VCaP (cell line): Measurements from ENCODE around the gene MSTN.

ENCODE experiments used
- H3K27ac ChIP-seq: fragments of 450-650 bp; 2 replicates; pipeline ENCODE4 v1.5.1; 2017
- TF ChIP-seq, protein P1 (sequence below): fragments of 450-650 bp; conservative IDR thresholded peaks from 2 replicates; pipeline ENCODE4 v1.5.1; 2017; ENCODE audit warnings: mild to moderate bottlenecking, moderate library complexity

The MSTN gene

DNA sequence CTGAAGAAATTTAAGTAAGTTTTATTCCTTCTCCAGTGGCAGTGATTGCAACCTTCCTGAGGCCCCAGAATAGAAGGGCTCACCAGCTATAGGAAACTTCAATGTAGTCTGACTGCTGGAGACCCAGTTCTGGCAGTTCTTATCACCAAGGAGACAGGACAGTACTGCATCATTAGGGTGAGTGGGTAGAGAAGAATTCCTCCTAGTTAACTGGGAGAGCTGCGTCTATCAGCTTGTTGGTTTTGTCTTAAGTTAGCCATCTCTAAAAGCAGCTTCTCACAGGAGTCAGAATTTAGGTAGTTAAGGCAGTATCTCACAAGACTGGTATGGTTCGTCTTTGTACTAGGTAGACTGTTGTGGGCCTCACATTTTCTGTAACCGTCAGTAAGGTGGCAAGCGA, 3.3 kb upstream of the MSTN start:
- TF ChIP-seq, protein P1, sequence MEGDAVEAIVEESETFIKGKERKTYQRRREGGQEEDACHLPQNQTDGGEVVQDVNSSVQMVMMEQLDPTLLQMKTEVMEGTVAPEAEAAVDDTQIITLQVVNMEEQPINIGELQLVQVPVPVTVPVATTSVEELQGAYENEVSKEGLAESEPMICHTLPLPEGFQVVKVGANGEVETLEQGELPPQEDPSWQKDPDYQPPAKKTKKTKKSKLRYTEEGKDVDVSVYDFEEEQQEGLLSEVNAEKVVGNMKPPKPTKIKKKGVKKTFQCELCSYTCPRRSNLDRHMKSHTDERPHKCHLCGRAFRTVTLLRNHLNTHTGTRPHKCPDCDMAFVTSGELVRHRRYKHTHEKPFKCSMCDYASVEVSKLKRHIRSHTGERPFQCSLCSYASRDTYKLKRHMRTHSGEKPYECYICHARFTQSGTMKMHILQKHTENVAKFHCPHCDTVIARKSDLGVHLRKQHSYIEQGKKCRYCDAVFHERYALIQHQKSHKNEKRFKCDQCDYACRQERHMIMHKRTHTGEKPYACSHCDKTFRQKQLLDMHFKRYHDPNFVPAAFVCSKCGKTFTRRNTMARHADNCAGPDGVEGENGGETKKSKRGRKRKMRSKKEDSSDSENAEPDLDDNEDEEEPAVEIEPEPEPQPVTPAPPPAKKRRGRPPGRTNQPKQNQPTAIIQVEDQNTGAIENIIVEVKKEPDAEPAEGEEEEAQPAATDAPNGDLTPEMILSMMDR = no peak
- no peak overlapping the region for H3K27ac ChIP-seq

DNA sequence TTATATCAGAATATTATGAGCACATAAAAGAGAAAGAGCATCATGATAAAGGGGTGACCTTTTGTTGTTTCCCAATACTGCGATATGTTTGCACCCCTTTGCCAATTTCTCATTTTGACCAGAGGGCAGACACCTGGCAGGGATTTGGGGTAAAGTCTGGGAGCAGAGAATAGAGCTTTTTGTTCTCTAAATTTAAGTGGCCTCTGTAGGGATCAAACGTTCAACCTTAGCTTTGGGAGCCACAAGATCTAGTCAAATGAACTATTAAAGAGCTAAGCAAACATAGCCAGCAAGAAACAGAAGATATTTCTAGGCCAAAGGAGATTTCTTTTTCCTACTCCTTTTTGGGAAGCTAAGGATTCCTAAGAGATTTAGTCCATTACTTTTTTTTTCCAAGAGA, 1.1 kb upstream of the MSTN start:
- TF ChIP-seq, protein P1 = no peak

DNA sequence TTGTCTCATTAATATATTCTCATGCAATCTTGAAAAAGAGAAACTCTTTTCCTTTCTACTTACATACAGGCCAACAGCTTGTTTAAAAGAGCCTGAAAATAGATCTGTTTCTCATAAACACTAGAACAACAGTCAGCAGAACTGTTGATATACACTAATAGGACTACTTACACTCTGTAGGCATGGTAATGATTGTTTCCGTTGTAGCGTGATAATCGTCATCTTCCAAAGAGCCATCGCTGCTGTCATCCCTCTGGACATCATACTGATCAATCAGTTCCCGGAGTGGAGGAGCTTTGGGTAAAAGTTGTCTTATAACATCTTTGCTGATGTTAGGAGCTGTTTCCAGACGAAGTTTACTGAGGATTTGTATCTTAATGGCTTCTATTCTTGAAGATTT, 476 bp downstream of the MSTN start:
- no peak overlapping the region for H3K27ac ChIP-seq
- TF ChIP-seq, protein P1 = no peak

More for the DNA sequence above, 1.1 kb upstream of the MSTN start:
- no peak overlapping the region for H3K27ac ChIP-seq

DNA sequence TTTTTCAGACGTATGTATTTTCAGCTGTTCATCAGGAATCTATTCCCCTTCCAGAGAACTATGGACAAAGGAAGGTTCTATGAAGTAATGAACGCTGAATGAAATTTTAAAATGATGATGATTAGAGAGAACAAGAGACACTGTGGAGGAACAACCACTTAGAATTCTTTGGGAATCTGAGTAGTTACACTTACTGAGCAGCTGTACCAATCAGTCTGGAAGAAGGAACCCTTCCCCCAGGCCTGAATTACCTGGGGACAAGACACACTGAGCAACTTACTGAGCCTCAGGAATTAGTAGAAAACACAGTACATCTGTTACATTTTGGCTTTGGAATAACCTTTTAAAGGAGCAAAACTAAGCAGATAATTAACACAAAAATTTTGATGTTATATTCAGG, 1.9 kb downstream of the MSTN start:
- H3K27ac ChIP-seq = no peak overlapping the region
- TF ChIP-seq, protein P1 = no peak

DNA sequence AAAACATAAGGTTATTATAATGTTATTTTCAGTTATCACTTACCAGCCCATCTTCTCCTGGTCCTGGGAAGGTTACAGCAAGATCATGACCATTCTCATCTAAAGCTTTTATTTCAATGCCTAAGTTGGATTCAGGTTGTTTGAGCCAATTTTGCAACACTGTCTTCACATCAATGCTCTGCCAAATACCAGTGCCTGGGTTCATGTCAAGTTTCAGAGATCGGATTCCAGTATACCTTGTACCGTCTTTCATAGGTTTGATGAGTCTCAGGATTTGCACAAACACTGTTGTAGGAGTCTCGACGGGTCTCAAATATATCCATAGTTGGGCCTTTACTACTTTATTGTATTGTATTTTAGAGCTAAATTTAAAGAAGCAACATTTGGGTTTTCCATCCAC, 2.5 kb downstream of the MSTN start:
- H3K27ac ChIP-seq = no peak overlapping the region

DNA sequence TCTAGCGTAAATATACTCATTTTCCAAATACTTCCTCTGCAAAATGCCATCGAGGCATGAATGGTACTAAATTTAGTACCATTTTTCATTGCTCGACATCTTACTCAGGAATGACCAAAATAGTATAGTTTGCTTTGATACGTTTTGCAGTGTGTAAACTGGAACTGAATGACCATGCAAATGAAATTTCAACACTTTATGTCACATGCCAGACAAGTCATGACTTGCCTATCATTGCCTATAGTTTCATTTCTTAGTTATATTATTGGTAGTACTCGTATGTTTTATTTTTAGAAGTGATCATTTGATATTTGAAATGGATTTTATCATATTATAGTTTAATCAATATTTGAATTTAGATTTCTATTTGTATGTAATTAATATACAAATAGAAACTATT, 9.1 kb downstream of the MSTN start:
- TF ChIP-seq, protein P1 = no peak
- no peak overlapping the region for H3K27ac ChIP-seq

More for the DNA sequence above, 2.5 kb downstream of the MSTN start:
- TF ChIP-seq, protein P1 = no peak

DNA sequence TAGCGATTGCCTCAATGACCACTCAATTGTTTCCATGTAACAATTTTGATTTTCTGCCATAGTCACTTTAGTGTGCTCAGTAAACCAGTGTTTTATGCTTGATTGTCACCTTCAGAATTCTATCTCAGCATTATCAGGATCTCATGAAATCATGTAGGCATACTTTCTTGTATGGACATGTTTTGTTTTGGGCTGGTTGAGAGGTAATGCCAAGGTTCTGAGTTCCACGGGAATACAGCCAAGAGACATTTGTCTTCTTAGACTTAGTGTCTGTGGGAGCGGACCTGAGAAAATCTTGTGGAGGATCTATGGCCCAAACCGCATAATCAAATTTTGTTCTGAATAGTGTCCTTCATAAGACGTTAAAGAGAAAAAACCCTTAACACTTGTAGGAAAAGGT, 10.2 kb downstream of the MSTN start:
- TF ChIP-seq, protein P1 = no peak
- no peak overlapping the region for H3K27ac ChIP-seq

DNA sequence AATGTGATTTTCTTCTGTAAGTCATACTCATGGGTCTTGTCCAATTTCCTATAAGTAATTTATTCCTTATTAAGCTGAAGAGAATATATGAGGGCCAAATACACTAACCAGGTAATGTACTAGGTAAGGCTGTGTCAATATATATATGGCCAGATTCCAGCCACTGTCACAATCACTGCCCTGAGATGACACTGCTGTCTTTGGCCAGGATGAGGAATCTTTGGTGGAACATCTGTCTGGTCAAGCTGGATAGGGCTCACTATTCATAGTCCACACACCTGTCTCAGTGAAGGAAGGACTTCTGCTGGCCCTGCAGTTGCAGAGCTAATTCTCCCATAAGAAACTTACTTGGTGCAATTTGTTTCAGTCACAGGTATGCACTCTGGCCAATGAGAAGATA, 11.3 kb downstream of the MSTN start:
- no peak overlapping the region for H3K27ac ChIP-seq
- TF ChIP-seq, protein P1 = no peak
